ENCODE results near the gene GPR137. TPM values are rescaled to one million over a fixed set of nuclear protein-coding genes. Genes with fewer than 3 reads are reported as not detected.

GPR137 gene
- total and polyA plus RNA-seq, 9 of the 15 experiments (the other 6 are each of a cell fraction or from before 2014, with no cell fraction given) = 0.32 to 26.7 (median 10.7) TPM

GRCh38 chr11:64313491-64314145, 28.0 kb downstream of the GPR137 start:
- ATAC-seq (no peak), FAIRE-seq (no peak), DNase-seq (ENCODE audit: extremely low read depth in 1 of 4, low spot score in 3 of 4) (peak in 2 of 4 experiments; percentile 25 to 35)
- CTCF ChIA-PET (ENCODE audit: low intra/inter-chr PET ratio) = no interaction called here
- 92% methylated on average over 10 of the region's 18 CpGs for WGBS (ENCODE audit: insufficient coverage, low coverage, missing lambda C conversion rate)
- Histone ChIP-seq H3K79me2 (ENCODE audit: control insufficient read depth, insufficient read depth, low read length) (peaks cover 49% of the 10 kb centered on the region), H3K9me3 (replicated peaks; ENCODE audit: control insufficient read depth, insufficient read depth, low read depth, low read length) (no peaks in the 10 kb centered on the region), H4K20me1 (replicated peaks; ENCODE audit: control insufficient read depth, insufficient read depth, low read length) (no peaks in the 10 kb centered on the region; the same call in 1 of the 2 replicates), H3K27me3 (ENCODE audit: control insufficient read depth in 2 of 2, insufficient read depth in 2 of 2, low read length in 2 of 2) (no peaks in the 10 kb centered on the region), H3K9me1 (ENCODE audit: control insufficient read depth, insufficient read depth, low read length) (no peaks in the 10 kb centered on the region), H3K9ac (ENCODE audit: insufficient read depth in 1 of 2, low read depth in 2 of 2, low read length in 2 of 2) (peak overlapping the region in 1 of 2 experiments; percentile 32; a peak in 2 of 4 replicates), H3K4me2 (ENCODE audit: insufficient read depth, low read length) (no peak overlapping the region), H3K4me3 (no peak overlapping the region), H3K36me3 (ENCODE audit: control insufficient read depth, insufficient read depth, low read length) (peaks cover 62% of the 10 kb centered on the region), H3K4me1 (replicated peaks in 1 of 2; ENCODE audit: control insufficient read depth in 2 of 2, insufficient read depth in 2 of 2, low read length in 2 of 2) (peaks cover 0 to 54% of the 10 kb centered on the region in 2 experiments; a peak in 3 of 5 replicates), H3K27ac (ENCODE audit: extremely low read depth, low read depth, low read length) (no peak overlapping the region), H2AFZ (ENCODE audit: low read depth, low read length) (no peak overlapping the region)
- in situ Hi-C loops (cut with MboI) (no loop called here), intact Hi-C loops (cut with micrococcal nuclease) (no loop called here)
- BruUV-seq (replicated peaks) = no TSS peak
- TF ChIP-seq TFAP4 (CRISPR knock-in tag; IDR thresholded peaks at IDR 0.05; ENCODE audit: borderline replicate concordance) = 0 out of 2 replicates have a peak, but pooled peaks have one; percentile 6
- no peak for TF ChIP-seq RBBP5 (IDR thresholded peaks at IDR 0.05; ENCODE audit: borderline replicate concordance, insufficient read depth, low read length, poor library complexity, severe bottlenecking)
- TF ChIP-seq RBFOX2 (IDR thresholded peaks at IDR 0.05; ENCODE audit: low read depth, low read length) = peak; percentile 29; the same call in 1 of the 2 replicates
- peak; percentile 73 for TF ChIP-seq POLR2G (IDR thresholded peaks at IDR 0.05; ENCODE audit: low read depth, low read length)
- TF ChIP-seq HMGN3 (IDR thresholded peaks at IDR 0.05; ENCODE audit: borderline replicate concordance, extremely low read depth, insufficient read length, low read depth, low read length) = peak; percentile 30
- POLR2A ChIA-PET = interaction anchor here (0.6 to 1.0 kb wide), 3 partner anchors 9 to 262 kb away, joined by 3 to 4 read pairs (median 4); no protein-coding TSS in a partner anchor
